GM12872 (cell line): Measurements from ENCODE around the gene LAMC2.

ENCODE experiments used
- TF ChIP-seq, protein P1 (sequence below): IDR thresholded peaks from 3 replicates; pipeline ENCODE4 v1.5.1; 2011; ENCODE audit warnings: low read depth, mild to moderate bottlenecking, low read length, moderate library complexity; ENCODE audit not compliant: insufficient read depth

Gene LAMC2

DNA sequence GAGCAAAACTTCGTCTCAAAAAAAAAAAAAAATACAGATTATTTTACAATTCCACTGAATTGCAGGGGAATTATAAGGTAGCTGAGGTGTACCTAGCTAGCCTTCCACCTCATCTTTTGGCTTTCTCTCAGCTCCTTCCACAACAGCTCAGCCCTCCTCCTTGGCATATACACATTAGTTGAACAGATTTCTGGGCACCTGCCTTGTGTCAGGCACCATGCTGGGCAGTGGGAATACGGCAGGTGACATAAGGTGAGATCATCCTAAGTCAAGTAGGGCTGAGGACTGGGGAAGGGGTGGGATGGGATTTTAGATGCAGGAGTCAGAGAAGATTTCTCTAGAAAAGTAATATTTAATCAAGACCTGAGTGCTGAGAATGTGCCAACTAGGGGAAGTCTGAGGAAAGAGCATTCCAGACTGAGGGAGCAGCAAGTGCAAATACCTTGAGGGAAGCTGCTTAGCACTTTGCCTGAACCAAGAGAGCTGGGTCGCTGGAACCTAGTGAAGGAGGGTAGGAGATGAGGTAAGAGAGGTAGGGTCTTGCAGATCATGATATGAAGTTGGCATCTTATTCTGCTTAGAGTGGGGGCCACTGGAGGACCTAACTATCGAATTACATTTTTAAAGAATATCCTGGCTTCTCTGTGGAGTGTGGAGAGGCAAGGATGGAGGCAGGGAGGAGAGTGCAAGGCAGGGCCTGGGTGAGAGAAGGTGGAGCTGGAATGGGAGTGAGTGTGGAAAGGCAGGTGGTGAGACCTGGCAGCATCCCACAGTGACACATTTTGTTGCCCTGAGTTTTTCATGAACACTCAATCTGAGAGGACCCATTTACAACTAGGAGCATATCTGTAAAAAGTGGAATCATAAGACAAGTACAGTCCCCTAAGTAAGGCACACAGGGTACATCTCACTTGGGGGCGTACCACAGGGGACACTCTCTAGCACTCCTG lies 28.2 kb downstream of the LAMC2 start:
- TF ChIP-seq, protein P1, sequence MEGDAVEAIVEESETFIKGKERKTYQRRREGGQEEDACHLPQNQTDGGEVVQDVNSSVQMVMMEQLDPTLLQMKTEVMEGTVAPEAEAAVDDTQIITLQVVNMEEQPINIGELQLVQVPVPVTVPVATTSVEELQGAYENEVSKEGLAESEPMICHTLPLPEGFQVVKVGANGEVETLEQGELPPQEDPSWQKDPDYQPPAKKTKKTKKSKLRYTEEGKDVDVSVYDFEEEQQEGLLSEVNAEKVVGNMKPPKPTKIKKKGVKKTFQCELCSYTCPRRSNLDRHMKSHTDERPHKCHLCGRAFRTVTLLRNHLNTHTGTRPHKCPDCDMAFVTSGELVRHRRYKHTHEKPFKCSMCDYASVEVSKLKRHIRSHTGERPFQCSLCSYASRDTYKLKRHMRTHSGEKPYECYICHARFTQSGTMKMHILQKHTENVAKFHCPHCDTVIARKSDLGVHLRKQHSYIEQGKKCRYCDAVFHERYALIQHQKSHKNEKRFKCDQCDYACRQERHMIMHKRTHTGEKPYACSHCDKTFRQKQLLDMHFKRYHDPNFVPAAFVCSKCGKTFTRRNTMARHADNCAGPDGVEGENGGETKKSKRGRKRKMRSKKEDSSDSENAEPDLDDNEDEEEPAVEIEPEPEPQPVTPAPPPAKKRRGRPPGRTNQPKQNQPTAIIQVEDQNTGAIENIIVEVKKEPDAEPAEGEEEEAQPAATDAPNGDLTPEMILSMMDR, result no peak

DNA sequence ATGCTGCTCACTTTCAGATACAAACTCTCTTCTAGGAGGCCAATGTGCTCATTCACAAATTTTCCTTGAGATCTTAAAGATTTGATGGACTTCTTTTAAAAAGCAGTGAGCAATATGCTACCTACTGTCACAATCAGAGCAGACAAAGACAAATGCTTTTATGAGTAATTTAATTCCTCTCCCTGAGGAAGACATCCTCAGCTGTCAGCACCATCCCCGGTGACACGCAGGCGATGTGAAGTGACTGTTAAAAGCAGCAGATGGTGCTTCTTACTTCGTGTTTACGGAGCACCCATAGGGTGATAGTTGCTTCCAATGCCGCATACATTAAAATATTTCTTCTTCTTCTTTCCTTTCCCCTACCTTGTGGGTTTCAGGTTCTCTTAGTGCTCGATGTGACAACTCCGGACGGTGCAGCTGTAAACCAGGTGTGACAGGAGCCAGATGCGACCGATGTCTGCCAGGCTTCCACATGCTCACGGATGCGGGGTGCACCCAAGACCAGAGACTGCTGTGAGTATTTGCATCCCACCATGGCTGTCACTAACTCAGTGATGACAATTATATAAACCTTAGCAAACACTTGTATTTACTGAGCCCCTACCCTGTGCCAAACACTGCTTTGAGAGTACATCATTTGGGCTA lies 29.1 kb downstream of the LAMC2 start:
- TF ChIP-seq, protein P1, result no peak

DNA sequence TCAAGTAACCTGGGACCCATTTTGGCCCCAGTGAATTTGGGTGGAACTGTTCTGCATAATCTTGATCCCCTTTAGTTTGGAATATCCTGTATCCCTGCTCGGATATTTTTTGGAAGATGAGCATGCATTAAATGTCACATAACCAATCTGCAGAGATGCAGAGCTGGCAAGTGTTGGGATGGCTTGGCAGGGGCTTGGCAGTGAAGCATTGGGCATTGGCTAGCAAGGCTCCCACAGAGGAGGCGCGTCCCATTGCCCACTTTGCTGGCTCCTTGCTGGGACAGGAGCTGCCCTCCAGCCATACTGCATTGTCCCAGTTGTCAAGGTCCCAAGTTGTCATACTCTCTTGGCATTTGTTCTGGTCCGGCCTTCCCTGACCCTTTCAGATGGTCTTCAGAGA lies 29.9 kb downstream of the LAMC2 start:
- TF ChIP-seq, protein P1, result no peak

DNA sequence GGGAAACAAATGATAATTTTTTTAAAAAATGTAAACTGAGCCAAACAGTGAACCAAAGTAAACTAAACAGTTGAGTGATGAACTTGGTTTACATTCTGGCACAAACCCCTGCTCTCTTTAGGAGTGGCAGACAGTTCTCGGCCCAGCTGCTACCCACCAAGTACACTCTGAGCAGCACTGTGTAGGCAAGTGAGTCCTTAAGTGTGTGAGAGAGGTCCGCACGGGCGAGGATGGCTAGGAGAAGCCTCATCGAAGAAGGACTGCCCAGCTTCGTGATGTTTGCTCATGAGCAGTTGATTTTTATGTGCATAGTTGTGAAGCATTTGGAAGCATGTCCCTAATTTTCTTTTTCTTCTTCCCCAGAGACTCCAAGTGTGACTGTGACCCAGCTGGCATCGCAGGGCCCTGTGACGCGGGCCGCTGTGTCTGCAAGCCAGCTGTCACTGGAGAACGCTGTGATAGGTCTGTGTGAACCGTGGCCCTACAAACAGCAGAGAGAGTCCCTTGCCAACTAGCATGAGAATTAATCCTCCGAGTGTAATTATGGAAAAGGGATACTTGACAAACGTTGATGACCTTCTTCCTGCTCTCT lies 32.1 kb downstream of the LAMC2 start:
- TF ChIP-seq, protein P1, result no peak

DNA sequence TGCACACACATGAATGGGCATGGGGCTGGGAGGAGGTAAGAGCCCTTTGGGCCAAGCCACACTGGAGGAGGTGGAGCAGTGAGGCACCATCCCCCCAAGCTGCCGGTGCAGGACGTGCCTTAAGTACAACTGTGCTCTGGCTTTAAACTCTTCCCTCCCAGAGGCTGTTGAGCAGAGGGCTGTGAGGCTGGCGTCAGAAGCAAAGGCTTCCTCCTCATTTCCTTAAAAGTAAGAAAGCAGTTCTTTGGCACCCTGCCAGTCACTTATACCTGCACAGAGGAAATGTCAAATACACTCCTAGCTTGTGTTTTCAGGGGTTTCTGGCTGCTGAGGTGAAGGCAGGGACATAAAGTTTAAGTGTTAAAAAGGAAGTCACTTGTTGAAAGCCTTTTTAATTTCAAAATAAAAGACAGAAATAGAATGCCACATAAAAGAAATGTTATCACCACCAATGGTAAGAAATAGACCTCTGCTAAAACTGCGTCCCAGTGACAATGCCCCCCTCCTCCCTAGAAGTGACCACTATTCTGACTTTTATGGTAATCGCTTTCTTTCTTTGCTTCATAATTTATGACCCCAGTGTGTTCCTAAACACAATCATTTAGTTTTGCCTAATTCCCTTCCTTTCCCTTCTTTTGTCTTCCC lies 33.0 kb downstream of the LAMC2 start:
- TF ChIP-seq, protein P1, result no peak

DNA sequence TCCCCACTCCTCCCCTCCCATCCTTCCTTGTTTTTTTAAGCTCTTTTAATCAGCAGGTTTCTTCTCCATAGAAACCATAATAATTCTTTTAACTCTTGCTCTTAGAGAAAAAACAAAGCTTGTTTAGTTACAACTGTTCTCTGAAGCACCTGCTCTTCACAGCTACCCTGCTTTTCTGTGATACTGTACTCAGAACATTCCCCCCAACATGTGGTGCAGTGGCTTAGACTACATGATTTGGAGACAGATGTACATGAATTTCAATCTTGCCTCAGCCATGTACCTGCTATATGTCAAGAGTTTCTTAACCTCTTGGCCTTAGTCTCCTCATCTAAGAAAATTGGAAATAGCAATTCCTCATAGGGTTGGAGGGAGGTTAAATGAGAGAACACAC lies 33.5 kb downstream of the LAMC2 start:
- TF ChIP-seq, protein P1, result no peak

DNA sequence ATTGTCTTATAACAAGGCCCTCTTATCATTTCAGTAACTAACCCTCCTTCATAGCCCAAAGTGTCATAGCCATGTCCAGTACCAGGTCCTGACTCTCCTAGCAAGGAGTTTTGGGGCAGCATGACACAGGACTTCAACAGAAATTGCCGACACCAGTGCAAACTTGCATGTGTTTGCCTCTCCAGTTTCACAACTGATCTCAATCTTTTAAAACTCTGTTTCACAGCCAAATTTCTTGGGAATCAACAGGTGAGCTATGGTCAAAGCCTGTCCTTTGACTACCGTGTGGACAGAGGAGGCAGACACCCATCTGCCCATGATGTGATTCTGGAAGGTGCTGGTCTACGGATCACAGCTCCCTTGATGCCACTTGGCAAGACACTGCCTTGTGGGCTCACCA lies 36.8 kb downstream of the LAMC2 start:
- TF ChIP-seq, protein P1, result no peak
